ENCODE measurements around the gene MDK. TPM values are rescaled to one million over a fixed set of nuclear protein-coding genes. Genes with fewer than 3 reads are reported as not detected.

Gene MDK
- total and polyA plus RNA-seq, 2 donors (not counting 3 experiments of a cell fraction or from before 2014, with no cell fraction given): 331 to 893 TPM

DNA sequence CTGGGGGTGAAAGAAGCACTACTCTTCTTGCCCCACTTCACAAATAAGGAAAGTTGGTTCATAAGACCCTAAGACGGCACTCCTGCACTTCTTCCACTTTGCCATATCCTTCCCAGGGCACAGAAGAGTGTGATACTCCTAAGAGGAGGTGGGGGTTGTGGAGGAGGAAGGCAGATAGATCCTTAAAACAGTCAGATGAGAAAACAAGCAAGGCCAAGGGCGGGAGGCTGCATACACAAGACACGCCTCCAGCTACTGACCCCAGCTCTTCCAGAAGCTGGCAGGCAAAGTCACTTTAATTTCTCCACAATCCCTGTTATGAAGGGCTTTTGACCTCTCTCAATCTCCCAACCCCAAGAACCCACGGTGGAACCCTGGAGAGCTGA, 11.8 kb downstream of the MDK start:
- no peak for DNase-seq (ENCODE audit: low read depth, low spot score)
- H3K4me2 ChIP-seq (ENCODE audit: insufficient read depth, low read length): no peak overlapping the region
- no peaks in the 10 kb centered on the region for H3K79me2 ChIP-seq (ENCODE audit: control insufficient read depth, insufficient read depth, low read length)
- ChIA-PET CTCF (interaction anchor here (0.9 to 7.2 kb wide), 13 partner anchors 10 to 226 kb away, joined by 3 to 99 read pairs (median 8); partner anchors contain the start of genes AMBRA1 and ATG13), POLR2A (no interaction called here)
- H3K36me3 ChIP-seq (ENCODE audit: control insufficient read depth in 2 of 2, extremely low read depth in 1 of 2, insufficient read depth in 2 of 2, low read length in 2 of 2): peaks cover 0 to 17% of the 10 kb centered on the region in 2 experiments
- H3K9me1 ChIP-seq (replicated peaks; ENCODE audit: control insufficient read depth, extremely low read depth, insufficient read depth, low read length): no peaks in the 10 kb centered on the region
- no peak overlapping the region for H3K4me3 ChIP-seq (replicated peaks in 1 of 3; ENCODE audit: insufficient read depth in 1 of 3, low read depth in 1 of 3, low read length in 3 of 3)
- H4K20me1 ChIP-seq (replicated peaks; ENCODE audit: control insufficient read depth, extremely low read depth, insufficient read depth, low read length): no peaks in the 10 kb centered on the region
- no peak for FAIRE-seq
- peaks cover 3% of the 10 kb centered on the region for H3K4me1 ChIP-seq (ENCODE audit: control insufficient read depth, extremely low read depth, insufficient read depth, low read length)
- TF ChIP-seq, protein P1, sequence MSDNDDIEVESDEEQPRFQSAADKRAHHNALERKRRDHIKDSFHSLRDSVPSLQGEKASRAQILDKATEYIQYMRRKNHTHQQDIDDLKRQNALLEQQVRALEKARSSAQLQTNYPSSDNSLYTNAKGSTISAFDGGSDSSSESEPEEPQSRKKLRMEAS (IDR thresholded peaks at IDR 0.05; ENCODE audit: insufficient read depth, insufficient read length): no peak
- TF ChIP-seq JUN (IDR thresholded peaks at IDR 0.05; ENCODE audit: borderline replicate concordance, insufficient read depth, insufficient read length, low read depth): no peak
- TF ChIP-seq, protein P2, sequence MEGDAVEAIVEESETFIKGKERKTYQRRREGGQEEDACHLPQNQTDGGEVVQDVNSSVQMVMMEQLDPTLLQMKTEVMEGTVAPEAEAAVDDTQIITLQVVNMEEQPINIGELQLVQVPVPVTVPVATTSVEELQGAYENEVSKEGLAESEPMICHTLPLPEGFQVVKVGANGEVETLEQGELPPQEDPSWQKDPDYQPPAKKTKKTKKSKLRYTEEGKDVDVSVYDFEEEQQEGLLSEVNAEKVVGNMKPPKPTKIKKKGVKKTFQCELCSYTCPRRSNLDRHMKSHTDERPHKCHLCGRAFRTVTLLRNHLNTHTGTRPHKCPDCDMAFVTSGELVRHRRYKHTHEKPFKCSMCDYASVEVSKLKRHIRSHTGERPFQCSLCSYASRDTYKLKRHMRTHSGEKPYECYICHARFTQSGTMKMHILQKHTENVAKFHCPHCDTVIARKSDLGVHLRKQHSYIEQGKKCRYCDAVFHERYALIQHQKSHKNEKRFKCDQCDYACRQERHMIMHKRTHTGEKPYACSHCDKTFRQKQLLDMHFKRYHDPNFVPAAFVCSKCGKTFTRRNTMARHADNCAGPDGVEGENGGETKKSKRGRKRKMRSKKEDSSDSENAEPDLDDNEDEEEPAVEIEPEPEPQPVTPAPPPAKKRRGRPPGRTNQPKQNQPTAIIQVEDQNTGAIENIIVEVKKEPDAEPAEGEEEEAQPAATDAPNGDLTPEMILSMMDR (IDR thresholded peaks at IDR 0.05; ENCODE audit: extremely low read depth in 1 of 2, insufficient read depth in 1 of 2, low read depth in 1 of 2, low read length in 2 of 2): no peak
- no peak for TF ChIP-seq EZH2 (IDR thresholded peaks at IDR 0.05; ENCODE audit: borderline replicate concordance, low read depth, low read length, severe bottlenecking)
- TF ChIP-seq POLR2AphosphoS5 (IDR thresholded peaks at IDR 0.05; ENCODE audit: insufficient read depth, low read depth, low read length): no peak
- TF ChIP-seq MYC (IDR thresholded peaks at IDR 0.05; ENCODE audit: low read depth, low read length): no peak
- no peak for TF ChIP-seq POLR2A (IDR thresholded peaks at IDR 0.05; ENCODE audit: low read depth, low read length)
- TF ChIP-seq GATA2 (IDR thresholded peaks at IDR 0.05; ENCODE audit: insufficient read depth, insufficient read length, low read depth, low read length): no peak
- no peak for TF ChIP-seq FOS (IDR thresholded peaks at IDR 0.05; ENCODE audit: borderline replicate concordance, insufficient read depth, low read length)
- H2AFZ ChIP-seq (ENCODE audit: low read depth, low read length): no peak overlapping the region
- intact Hi-C loops (cut with micrococcal nuclease): no loop called here
- no peaks in the 10 kb centered on the region for H3K9me3 ChIP-seq (replicated peaks; ENCODE audit: control insufficient read depth, insufficient read depth, low read length)
- dilution Hi-C loops (cut with MboI; ENCODE audit: extremely low pct_ligation_motif_present, low sequenced_read_pairs): no loop called here
- H3K9ac ChIP-seq (replicated peaks; ENCODE audit: extremely low read depth, insufficient read depth, low read length): no peak overlapping the region
- peaks cover 19 to 30% of the 10 kb centered on the region in 2 experiments for H3K27me3 ChIP-seq (ENCODE audit: control insufficient read depth in 2 of 2, insufficient read depth in 2 of 2, low read length in 2 of 2)
- H3K27ac ChIP-seq (ENCODE audit: insufficient read depth, low read depth, low read length): no peak overlapping the region
- no TSS peak for BruUV-seq (replicated peaks)
